Sigmoid colon (tissue), 7 donors: Measurements from ENCODE around the gene WNT3A. TPM values are rescaled to one million over a fixed set of nuclear protein-coding genes. Genes with fewer than 3 reads are reported as not detected.

Experiments used
- DNase-seq: peaks from one replicate; pipeline ENCODE4 v3.0.0-alpha.2; 2019
- H3K27ac ChIP-seq, 4 donors: fragments of 200-600 bp; sonication (generic); one replicate each; pipeline ENCODE4 v1.5.1; 2016 to 2019; ENCODE audit warnings: mild to moderate bottlenecking in 1 of 4
- H3K27me3 ChIP-seq, 3 donors: fragments of 200-600 bp; sonication (generic); one replicate each; pipeline ENCODE4 v1.5.1; 2019; ENCODE audit warnings: mild to moderate bottlenecking in 1 of 3
- H3K36me3 ChIP-seq, 4 donors: fragments of 200-600 bp; sonication (generic); one replicate each; pipeline ENCODE4 v1.5.1; 2016 to 2019
- H3K4me1 ChIP-seq, 4 donors: fragments of 200-600 bp; sonication (generic); one replicate each; pipeline ENCODE4 v1.5.1; 2017 to 2019
- H3K4me3 ChIP-seq, 4 donors: fragments of 200-600 bp; sonication (generic); one replicate each; pipeline ENCODE4 v1.5.1; 2017 to 2019; ENCODE audit warnings: mild to moderate bottlenecking in 2 of 4, moderate library complexity in 1 of 4
- H3K9me3 ChIP-seq, 4 donors: fragments of 200-600 bp in 3 of 4; sonication (generic) in 3 of 4; one replicate each; pipeline versions ENCODE4 v1.5.1 to v1.6.1; 2013 to 2019
- EP300 ChIP-seq, 4 donors: sonication (generic); formaldehyde crosslinking; IDR thresholded peaks; one replicate each; pipeline ENCODE4 v1.6.1; 2017; ENCODE audit warnings: antibody characterized with exemption in 4 of 4
- POLR2A ChIP-seq, 2 donors: fragments of 450-650 bp; IDR thresholded peaks; one replicate each; pipeline ENCODE4 v1.6.1; 2016; ENCODE audit warnings: antibody characterized with exemption in 2 of 2, mild to moderate bottlenecking in 2 of 2, moderate library complexity in 2 of 2
- POLR2AphosphoS5 ChIP-seq, 4 donors: sonication (generic); formaldehyde crosslinking; IDR thresholded peaks; one replicate each; pipeline ENCODE4 v1.6.1; 2017; ENCODE audit warnings: antibody characterized with exemption in 4 of 4
- WGBS, 2 donors: extraction: QIAGEN DNeasy Blood & Tissue Kit; methylation state at CpG; one replicate each; pipeline ENCODE4 v1.1.7; 2013; 5-methylcytosine and 5-hydroxymethylcytosine counted together
- intact Hi-C: fragments of 100-400 bp; cut with DNase I; formaldehyde crosslinking; loops from one replicate; pipeline ENCODE4 v1.15.1; 2023
- polyA plus RNA-seq, 3 donors: library from polyadenylated mRNA; stranded (reverse); fragments of 200-250 nt; gene quantifications; one replicate each; pipeline ENCODE4 v1.2.3, GENCODE V29; 2013
- total RNA-seq, 4 donors: library from RNA; depleted of rRNA; stranded (reverse); fragments of >200 nt; gene quantifications; one replicate each; pipeline ENCODE4 v1.1.0, GENCODE V29; 2016
- TF ChIP-seq, protein P1 (sequence below), 4 experiments: fragments of 450-650 bp in 3 of 4; fragments of 200-600 bp in 1 of 4; IDR thresholded peaks; one replicate each; pipeline ENCODE4 v1.5.1; 2016 to 2019; ENCODE audit warnings: antibody characterized with exemption in 4 of 4, mild to moderate bottlenecking in 3 of 4, moderate library complexity in 2 of 4
- donor health status: healthy with polysubstance abuse.
- donor health status: Bipolar disorder and iron deficiency.
- donor health status: healthy.

Gene WNT3A
- total and polyA plus RNA-seq, 7 donors, result 0.01 TPM; not detected in 6

DNA sequence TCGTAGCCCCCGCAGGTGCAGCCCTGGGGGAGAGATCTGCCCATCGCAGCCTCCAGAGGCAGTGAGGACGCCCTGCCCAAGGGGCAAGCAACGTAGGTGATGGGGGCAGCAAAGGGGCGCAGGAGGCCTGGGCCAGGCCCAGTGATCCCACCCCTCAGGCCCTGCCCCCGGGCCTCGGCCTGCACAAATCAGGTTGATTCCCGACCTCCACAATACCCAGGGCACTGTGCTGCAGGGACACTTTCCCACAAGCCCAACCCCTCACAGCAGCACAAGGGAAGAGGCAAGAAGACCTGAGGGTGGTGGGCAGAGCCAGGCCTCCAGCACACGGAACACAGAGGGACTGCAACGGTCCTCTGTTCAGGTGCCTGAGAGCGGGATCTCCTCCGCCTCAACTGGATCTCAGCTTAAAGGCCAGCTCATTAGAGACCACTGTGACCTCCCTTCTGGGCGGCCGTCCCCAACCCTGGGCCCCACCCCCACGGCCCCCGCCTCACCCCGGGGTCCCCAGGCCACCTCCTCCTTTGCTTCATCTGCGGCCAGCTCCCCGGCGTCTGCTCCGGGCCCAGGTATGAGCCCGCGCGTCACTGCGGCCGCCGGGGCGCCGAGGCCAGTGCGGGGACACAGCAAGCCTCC, 74.9 kb downstream of the WNT3A start:
- Histone ChIP-seq H3K27ac (peak overlapping the region; percentile 94 to 99 (median 98)), H3K36me3 (no peaks in the 10 kb centered on the region), H3K27me3 (no peaks in the 10 kb centered on the region), H3K4me3 (peak overlapping the region; percentile 77 to 99 (median 90)), H3K9me3 (no peaks in the 10 kb centered on the region), H3K4me1 (peaks cover 0 to 58% (median 45%) of the 10 kb centered on the region in 4 donors)
- intact Hi-C loops, result loop anchor here (1.0 to 10.0 kb wide), 8 partner anchors 21 to 537 kb away; partner anchors contain the start of gene RNF187
- TF ChIP-seq, protein P1, sequence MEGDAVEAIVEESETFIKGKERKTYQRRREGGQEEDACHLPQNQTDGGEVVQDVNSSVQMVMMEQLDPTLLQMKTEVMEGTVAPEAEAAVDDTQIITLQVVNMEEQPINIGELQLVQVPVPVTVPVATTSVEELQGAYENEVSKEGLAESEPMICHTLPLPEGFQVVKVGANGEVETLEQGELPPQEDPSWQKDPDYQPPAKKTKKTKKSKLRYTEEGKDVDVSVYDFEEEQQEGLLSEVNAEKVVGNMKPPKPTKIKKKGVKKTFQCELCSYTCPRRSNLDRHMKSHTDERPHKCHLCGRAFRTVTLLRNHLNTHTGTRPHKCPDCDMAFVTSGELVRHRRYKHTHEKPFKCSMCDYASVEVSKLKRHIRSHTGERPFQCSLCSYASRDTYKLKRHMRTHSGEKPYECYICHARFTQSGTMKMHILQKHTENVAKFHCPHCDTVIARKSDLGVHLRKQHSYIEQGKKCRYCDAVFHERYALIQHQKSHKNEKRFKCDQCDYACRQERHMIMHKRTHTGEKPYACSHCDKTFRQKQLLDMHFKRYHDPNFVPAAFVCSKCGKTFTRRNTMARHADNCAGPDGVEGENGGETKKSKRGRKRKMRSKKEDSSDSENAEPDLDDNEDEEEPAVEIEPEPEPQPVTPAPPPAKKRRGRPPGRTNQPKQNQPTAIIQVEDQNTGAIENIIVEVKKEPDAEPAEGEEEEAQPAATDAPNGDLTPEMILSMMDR (IDR thresholded peaks at IDR 0.05), result no peak
- TF ChIP-seq POLR2AphosphoS5 (IDR thresholded peaks at IDR 0.05), result no peak
- TF ChIP-seq EP300 (IDR thresholded peaks at IDR 0.05), result no peak
- no peak for TF ChIP-seq POLR2A (IDR thresholded peaks at IDR 0.05)
- DNase-seq, result no peak
- 8 to 15% methylated on average over 31 of the region's 31 CpGs for WGBS, 2 donors

DNA sequence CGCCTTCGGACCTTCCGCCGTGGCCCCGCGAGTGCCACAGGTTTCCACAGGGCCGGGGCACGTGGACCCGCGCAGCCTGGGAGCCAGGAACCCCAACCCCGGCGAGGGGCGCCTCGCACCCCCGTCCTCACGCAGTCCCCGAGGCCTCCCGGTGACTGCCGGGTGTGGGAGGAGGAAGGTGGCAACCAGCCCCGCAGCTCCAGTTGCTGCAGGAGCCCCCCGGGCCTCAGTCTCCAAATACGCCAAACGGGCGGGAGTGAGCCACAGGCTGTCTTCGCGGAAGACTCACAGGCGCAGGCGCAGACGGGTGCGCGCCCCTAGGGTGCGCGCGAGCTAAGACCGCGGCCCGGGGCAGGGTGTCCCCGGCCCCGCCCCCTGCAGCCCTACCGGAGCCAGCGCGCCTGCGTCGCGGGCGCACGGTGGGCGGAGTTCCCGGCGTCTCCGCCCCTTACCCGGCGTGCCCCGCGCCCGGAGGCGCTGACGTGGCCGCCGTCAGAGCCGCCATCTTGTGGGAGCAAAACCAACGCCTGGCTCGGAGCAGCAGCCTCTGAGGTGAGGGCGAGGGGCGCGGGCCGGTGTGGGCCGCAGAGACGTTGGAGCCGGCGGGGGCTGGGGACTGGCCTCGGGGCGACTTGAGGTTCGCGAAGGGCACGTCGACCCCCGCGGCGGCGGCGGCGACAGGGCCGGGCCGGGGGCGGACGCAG, 75.6 kb downstream of the WNT3A start, which contains the start of gene ARF1:
Gene ARF1, plus strand, starts transcription at position 495 of the 704 bp plus-strand sequence. CDS start 14,407 bp downstream, outside the sequence.
- intact Hi-C loops, result loop anchor here (1.0 to 10.0 kb wide), 8 partner anchors 20 to 538 kb away; partner anchors contain the start of gene RNF187
- 0 to 1% methylated on average over 87 of the region's 87 CpGs for WGBS, 2 donors
- peak; percentile 96 for DNase-seq

DNA sequence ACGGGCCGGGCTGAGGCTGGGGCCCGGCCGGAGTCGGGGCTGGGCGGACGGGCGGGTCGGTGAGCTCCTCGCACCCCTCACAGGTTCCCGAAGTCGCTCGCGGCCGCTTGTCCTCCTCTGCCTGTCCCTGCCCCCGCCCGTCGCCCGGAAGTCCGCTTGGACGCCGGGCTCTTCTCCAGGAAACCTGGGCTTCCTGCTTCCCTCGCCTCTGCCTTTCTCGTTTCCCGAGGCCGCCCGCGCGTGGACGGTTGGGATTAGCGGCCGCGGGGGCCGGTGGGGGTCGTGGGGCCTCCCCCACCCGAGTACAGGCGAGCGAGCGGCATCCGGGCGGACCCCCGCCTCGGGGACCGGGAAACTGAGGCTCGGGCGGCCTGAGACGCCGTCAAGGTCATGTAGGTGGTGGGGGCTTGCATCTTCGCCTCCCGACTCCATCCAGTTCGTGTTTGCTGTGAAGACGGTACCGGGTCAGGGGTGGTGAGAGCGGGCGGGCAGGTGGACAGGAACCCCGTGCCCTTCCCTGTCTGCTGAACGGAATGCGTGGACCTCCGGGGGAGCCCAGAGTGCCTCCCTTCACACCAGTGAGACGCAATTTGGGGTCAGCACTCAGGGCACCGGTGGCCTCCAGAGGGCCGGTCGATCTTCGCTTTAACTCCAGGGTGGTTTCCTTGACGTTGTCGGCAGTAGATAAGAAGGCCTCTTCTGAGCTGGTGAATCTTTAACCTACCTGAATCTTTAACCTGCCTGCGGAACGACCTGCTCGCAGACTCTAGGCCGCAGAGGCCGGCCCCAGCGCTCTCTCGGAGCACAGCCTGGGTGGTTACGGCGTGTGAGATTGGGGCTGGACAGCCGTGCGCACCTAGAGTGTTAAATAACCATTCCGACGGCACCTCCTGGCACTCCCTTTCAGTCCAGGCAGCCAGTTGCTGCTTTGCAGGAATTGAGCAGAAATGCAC, 76.4 kb downstream of the WNT3A start:
- intact Hi-C loops, result loop anchor here (1.0 to 10.0 kb wide), 8 partner anchors 19 to 538 kb away; partner anchors contain the start of gene RNF187
- no peaks in the 10 kb centered on the region for H3K9me3 ChIP-seq
- H3K4me3 ChIP-seq, result peak overlapping the region; percentile 77 to 99 (median 90)
- TF ChIP-seq, protein P1 (IDR thresholded peaks at IDR 0.05), result no peak
- TF ChIP-seq POLR2A (IDR thresholded peaks at IDR 0.05), result no peak
- DNase-seq, result peak; percentile 87
- H3K4me1 ChIP-seq, result peaks cover 3 to 65% (median 59%) of the 10 kb centered on the region in 4 donors
- no peaks in the 10 kb centered on the region for H3K36me3 ChIP-seq
- peak overlapping the region; percentile 94 to 99 (median 98) for H3K27ac ChIP-seq
- 0 to 1% methylated on average over 79 of the region's 79 CpGs for WGBS, 2 donors
- H3K27me3 ChIP-seq, result no peaks in the 10 kb centered on the region

More for the DNA sequence above, 75.6 kb downstream of the WNT3A start, which contains the start of gene ARF1:
- peaks cover 2 to 60% (median 52%) of the 10 kb centered on the region in 4 donors for H3K4me1 ChIP-seq
- peak within 1 kb of the TSS; percentile 77 to 99 (median 90) for H3K4me3 ChIP-seq
- TF ChIP-seq POLR2A (IDR thresholded peaks at IDR 0.05), result peak; percentile 38 to 46
- TF ChIP-seq, protein P1 (IDR thresholded peaks at IDR 0.05), result no peak
- TF ChIP-seq EP300 (IDR thresholded peaks at IDR 0.05), result no peak
- peak; percentile 92 to 97 (median 94) for TF ChIP-seq POLR2AphosphoS5 (IDR thresholded peaks at IDR 0.05)
- H3K27ac ChIP-seq, result peak within 1 kb of the TSS; percentile 94 to 99 (median 98)
- H3K36me3 ChIP-seq, result no peaks in the 10 kb centered on the region
- no peaks in the 10 kb centered on the region for H3K27me3 ChIP-seq
- no peaks in the 10 kb centered on the region for H3K9me3 ChIP-seq

DNA sequence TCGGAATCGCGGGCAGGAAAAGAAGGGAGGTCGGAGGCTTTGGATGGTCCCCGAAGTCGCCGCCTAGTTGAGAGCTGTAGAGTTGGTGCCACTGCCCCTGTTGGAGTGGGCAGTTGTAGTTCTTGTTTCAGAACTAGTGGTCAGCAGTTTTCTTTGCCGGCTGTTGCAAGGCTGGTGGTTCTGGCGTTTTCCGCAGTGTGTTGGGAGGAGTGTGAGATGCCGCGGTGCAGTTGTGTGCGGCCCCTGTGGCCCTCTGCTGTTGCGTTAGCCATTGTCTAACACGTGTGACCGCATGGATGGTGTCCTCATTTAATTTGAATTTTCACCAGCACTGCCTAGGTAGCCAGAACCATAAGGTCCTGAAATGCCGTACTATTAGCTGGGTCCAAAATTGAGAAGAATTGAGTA, 77.1 kb downstream of the WNT3A start:
- TF ChIP-seq, protein P1 (IDR thresholded peaks at IDR 0.05), result no peak
- peak in 1 of 4 donors; percentile 20 for TF ChIP-seq POLR2AphosphoS5 (IDR thresholded peaks at IDR 0.05)
- Histone ChIP-seq H3K4me1 (peaks cover 3 to 72% (median 65%) of the 10 kb centered on the region in 4 donors), H3K36me3 (no peaks in the 10 kb centered on the region), H3K4me3 (peak overlapping the region; percentile 77 to 99 (median 90)), H3K27ac (peak overlapping the region; percentile 94 to 99 (median 98)), H3K27me3 (no peaks in the 10 kb centered on the region), H3K9me3 (no peaks in the 10 kb centered on the region)
- intact Hi-C loops, result loop anchor here (2.0 to 10.0 kb wide), 7 partner anchors 83 to 539 kb away; partner anchors contain the start of gene RNF187
- DNase-seq, result no peak
- 1 to 9% methylated on average over 17 of the region's 17 CpGs for WGBS, 2 donors
